ENCODE measurements around the gene MATN3. TPM values are rescaled to one million over a fixed set of nuclear protein-coding genes. Genes with fewer than 3 reads are reported as not detected.

The MATN3 gene
- total RNA-seq, 4 donors from 2014 or later = 0.11 to 1.5 (median 0.60) TPM

DNA sequence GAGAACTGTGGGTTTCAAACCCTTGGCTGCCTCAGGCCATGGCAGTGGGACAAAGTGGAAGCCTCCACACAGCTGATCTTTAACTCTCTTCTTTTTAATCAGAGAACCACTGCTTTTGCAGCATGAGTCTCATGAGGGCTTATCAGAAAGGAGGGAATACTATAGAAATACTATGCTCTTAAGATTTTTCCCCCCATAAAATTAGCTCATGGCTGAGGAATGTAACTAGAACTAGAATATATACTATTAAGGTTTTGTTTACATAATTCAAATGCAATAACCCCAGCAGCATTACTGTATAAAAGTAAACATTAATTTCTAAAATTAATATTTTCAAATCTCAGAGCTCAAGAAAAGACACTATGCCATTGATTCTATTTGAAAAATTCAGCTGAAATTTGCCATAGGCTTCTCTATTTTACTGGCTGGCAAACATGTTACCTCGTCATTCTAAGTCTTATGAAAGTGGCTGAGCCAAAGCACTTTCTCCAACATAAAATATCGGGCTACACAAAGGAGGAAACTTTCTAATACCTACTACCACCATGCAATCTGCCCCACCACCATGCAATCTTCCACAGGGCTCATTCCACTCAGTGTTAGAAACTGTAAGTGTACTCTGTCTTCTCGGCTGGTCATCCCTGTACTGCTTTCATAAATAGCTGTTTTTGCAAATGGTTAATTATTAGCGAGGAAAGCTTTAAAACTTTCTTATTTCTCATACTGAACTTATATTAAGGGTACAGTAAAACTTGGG, 65.1 kb downstream of the MATN3 start:
- DNase-seq (ENCODE audit: low spot score in 2 of 2) = no peak
- intact Hi-C loops (cut with DNase I; ENCODE audit: low total_unique reads) = no loop called here
- no peak overlapping the region for H3K4me3 ChIP-seq (ENCODE audit: low read depth, poor library complexity, severe bottlenecking)
- no peak for TF ChIP-seq POLR2A (IDR thresholded peaks at IDR 0.05)
- TF ChIP-seq, protein P1, sequence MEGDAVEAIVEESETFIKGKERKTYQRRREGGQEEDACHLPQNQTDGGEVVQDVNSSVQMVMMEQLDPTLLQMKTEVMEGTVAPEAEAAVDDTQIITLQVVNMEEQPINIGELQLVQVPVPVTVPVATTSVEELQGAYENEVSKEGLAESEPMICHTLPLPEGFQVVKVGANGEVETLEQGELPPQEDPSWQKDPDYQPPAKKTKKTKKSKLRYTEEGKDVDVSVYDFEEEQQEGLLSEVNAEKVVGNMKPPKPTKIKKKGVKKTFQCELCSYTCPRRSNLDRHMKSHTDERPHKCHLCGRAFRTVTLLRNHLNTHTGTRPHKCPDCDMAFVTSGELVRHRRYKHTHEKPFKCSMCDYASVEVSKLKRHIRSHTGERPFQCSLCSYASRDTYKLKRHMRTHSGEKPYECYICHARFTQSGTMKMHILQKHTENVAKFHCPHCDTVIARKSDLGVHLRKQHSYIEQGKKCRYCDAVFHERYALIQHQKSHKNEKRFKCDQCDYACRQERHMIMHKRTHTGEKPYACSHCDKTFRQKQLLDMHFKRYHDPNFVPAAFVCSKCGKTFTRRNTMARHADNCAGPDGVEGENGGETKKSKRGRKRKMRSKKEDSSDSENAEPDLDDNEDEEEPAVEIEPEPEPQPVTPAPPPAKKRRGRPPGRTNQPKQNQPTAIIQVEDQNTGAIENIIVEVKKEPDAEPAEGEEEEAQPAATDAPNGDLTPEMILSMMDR (IDR thresholded peaks at IDR 0.05) = no peak
- 96% methylated on average over 4 of the region's 4 CpGs for WGBS, 2 donors

DNA sequence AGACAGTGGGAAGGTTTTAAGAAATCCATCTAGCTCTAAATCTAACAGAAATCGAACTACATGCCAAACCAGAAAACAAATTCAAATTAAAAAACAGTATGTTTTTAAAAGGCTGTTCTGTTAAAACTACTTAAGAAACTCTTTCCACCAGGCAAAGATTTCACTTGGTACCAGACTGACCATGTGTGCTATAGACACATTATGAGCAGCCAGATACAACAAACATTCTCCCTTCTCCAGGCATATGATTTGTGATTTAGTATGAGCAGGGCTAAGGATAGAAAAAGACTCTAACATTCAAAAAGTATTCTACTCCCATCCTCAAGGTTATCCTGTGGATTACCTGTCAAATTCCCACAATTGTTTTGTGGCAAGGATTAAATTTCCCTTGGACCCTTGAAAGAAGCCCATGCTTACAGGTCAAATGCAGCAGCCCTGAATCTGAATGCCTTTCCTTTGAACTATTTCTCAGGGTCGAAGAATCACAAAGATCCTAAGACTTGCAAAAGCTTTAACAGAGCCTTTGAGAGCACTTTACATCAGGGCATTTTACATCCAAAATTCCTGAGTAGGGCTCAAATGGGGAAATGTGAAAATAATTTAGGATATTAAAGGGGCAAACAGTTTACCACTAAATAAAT, 68.1 kb downstream of the MATN3 start:
- intact Hi-C loops (cut with DNase I; ENCODE audit: low total_unique reads) = no loop called here
- no peak for DNase-seq (ENCODE audit: low spot score in 2 of 2)
- 71 to 74% methylated on average over 2 of the region's 2 CpGs for WGBS, 2 donors
- no peak overlapping the region for H3K4me3 ChIP-seq (ENCODE audit: low read depth, poor library complexity, severe bottlenecking)
- no peak for TF ChIP-seq POLR2A (IDR thresholded peaks at IDR 0.05)
- TF ChIP-seq, protein P1 (IDR thresholded peaks at IDR 0.05) = no peak

DNA sequence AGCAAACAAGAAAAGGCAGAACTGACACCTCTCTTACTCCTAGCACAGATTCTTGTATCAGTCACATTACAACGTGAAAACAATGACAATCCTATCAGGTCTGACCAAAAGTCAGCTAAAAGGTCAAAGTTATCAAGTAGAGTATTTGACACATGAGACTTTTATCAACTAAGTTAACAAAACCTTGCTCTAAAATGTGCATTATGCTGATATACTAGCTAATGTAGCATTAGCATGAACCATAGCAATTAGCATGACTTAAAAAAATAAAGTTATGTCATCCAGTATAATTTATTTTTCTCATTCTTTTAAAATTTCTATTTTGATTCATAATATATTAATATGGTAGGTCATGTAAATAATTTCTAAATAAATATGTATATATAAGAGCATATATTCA, 69.3 kb downstream of the MATN3 start:
- no peak for DNase-seq (ENCODE audit: low spot score in 2 of 2)
- WGBS, 2 donors = 69 to 77% methylated on average over 1 of the region's 1 CpG
- TF ChIP-seq POLR2A (IDR thresholded peaks at IDR 0.05) = no peak
- TF ChIP-seq, protein P1 (IDR thresholded peaks at IDR 0.05) = no peak
- H3K4me3 ChIP-seq (ENCODE audit: low read depth, poor library complexity, severe bottlenecking) = no peak overlapping the region
- intact Hi-C loops (cut with DNase I; ENCODE audit: low total_unique reads) = no loop called here

DNA sequence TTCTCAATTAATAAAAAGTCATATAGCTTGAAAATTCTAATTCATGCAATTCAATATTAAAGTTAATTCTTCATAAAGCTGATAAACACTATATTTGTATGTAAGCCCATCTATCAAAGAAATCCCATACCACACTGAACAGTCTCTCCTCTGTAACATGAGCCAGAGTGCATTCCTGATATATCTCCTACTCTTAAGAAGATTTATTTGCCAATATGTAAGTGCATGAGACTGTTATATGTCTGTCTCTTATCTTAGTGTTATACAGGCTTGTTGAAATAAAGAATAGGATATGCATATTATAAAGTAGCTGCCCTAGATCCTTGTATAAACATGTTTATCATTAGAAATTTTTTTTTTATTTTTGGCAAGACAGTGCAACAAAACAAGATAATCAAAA, 70.3 kb downstream of the MATN3 start:
- intact Hi-C loops (cut with DNase I; ENCODE audit: low total_unique reads) = no loop called here
- TF ChIP-seq, protein P1 (IDR thresholded peaks at IDR 0.05) = no peak
- no peak for TF ChIP-seq POLR2A (IDR thresholded peaks at IDR 0.05)
- DNase-seq (ENCODE audit: low spot score in 2 of 2) = no peak
- H3K4me3 ChIP-seq (ENCODE audit: low read depth, poor library complexity, severe bottlenecking) = no peak overlapping the region

Other genes with a start within 250 kb of the MATN3 start
- gene TTC32, start 110.7 kb downstream of the MATN3 start, total RNA-seq = 10 to 100 TPM; 11.5 to 18.6 (median 14.1) TPM
- 1 to 10 TPM; 2.5 to 6.8 (median 4.4) TPM for gene WDR35, start 22.6 kb downstream of the MATN3 start, total RNA-seq
- 100 to 1,000 TPM; 102 to 139 (median 119) TPM for gene LAPTM4A, start 39.0 kb upstream of the MATN3 start, total RNA-seq
- gene SDC1, start 212.5 kb upstream of the MATN3 start, total RNA-seq = 100 to 1,000 TPM; 729 to 864 (median 835) TPM

Measured in lower leg skin (tissue), 4 donors.